Activated CD4-positive, alpha-beta memory T cell treated with anti-CD3 and anti-CD28 coated beads for 36 hours (primary cell): ENCODE results near the gene TKT. TPM values are rescaled to one million over a fixed set of nuclear protein-coding genes. Genes with fewer than 3 reads are reported as not detected.
"Not testable (repeated sequence)": the region's sequence is repeated elsewhere in the genome, so short reads cannot be mapped to it uniquely, and the experiment has no call there.

Source experiments
- CTCF ChIA-PET: fragments of 350-600 bp; sonication (Branson Sonifier 250); formaldehyde crosslinking; loops from one replicate; lab custom pipeline; 2021; ENCODE audit warnings: antibody characterized with exemption, inconsistent platforms; lab: Charles Lee
- POLR2A ChIA-PET: fragments of 350-600 bp; sonication (Branson Sonifier 250); formaldehyde crosslinking; loops from one replicate; lab custom pipeline; 2021; ENCODE audit warnings: antibody characterized with exemption; lab: Charles Lee
- DNase-seq: peaks from one replicate; pipeline ENCODE4 v3.0.0-alpha.2; 2020
- H3K27ac Mint-ChIP-seq: one replicate; pipeline ENCODE4 v1.8.0; 2021; ENCODE audit warnings: mixed read lengths
- H3K27me3 Mint-ChIP-seq: one replicate; pipeline ENCODE4 v1.8.0; 2021; ENCODE audit warnings: mixed read lengths
- H3K36me3 Mint-ChIP-seq: one replicate; pipeline ENCODE4 v1.8.0; 2021; ENCODE audit warnings: mixed read lengths
- H3K4me1 Mint-ChIP-seq: one replicate; pipeline ENCODE4 v1.8.0; 2021; ENCODE audit warnings: low read depth, mixed read lengths
- H3K4me3 Mint-ChIP-seq: one replicate; pipeline ENCODE4 v1.8.0; 2021; ENCODE audit warnings: mild to moderate bottlenecking, mixed read lengths
- H3K9me3 Mint-ChIP-seq: one replicate; pipeline ENCODE4 v1.8.0; 2021; ENCODE audit warnings: mixed read lengths
- intact Hi-C: fragments of 100-400 bp; cut with micrococcal nuclease; formaldehyde crosslinking; loops from one replicate; pipeline ENCODE4 v1.15.1; 2023
- total RNA-seq, 2 experiments: library from RNA; stranded (reverse); gene quantifications; one replicate each; pipeline ENCODE4 v1.2.3, GENCODE V29; 2021

The TKT gene
- total RNA-seq, 2 experiments from 2014 or later: 252 to 254 TPM

- Mint-ChIP-seq H3K36me3 (peaks cover 7% of the 10 kb centered on the region), H3K27ac (no peak overlapping the region), H3K4me3 (no peak overlapping the region), H3K4me1 (peaks cover 7% of the 10 kb centered on the region), H3K9me3 (no peaks in the 10 kb centered on the region), H3K27me3 (no peaks in the 10 kb centered on the region)
- ChIA-PET CTCF (no interaction called here), POLR2A (no interaction called here)
- intact Hi-C loops: loop anchor here (5.0 to 10.0 kb wide), 4 partner anchors 97 to 364 kb away; partner anchors contain the start of genes PRKCD, RFT1 and STIMATE
- no peak for DNase-seq
Measured at GRCh38 chr3:53258600-53259426, 3.0 kb upstream of the TKT start.

GRCh38 chr3:53257465-53257864, 1.6 kb upstream of the TKT start:
- Mint-ChIP-seq H3K36me3 (peaks cover 10% of the 10 kb centered on the region), H3K27me3 (no peaks in the 10 kb centered on the region), H3K27ac (no peak overlapping the region), H3K9me3 (no peaks in the 10 kb centered on the region), H3K4me1 (peaks cover 15% of the 10 kb centered on the region), H3K4me3 (no peak overlapping the region)
- DNase-seq: no peak
- POLR2A ChIA-PET: no interaction called here
- intact Hi-C loops: loop anchor here (2.0 to 10.0 kb wide), 5 partner anchors 61 to 363 kb away; partner anchors contain the start of genes PRKCD, RFT1 and STIMATE
- CTCF ChIA-PET: interaction anchor here (1.3 kb wide), 1 partner anchor 61 kb away, joined by 3 read pairs; no protein-coding TSS in a partner anchor

GRCh38 chr3:53256704-53257055, 858 bp upstream of the TKT start:
- Mint-ChIP-seq H3K4me1 (peaks cover 22% of the 10 kb centered on the region), H3K27me3 (no peaks in the 10 kb centered on the region), H3K27ac (no peak overlapping the region), H3K9me3 (no peaks in the 10 kb centered on the region), H3K36me3 (peaks cover 14% of the 10 kb centered on the region), H3K4me3 (no peak overlapping the region)
- ChIA-PET CTCF (no interaction called here), POLR2A (no interaction called here)
- DNase-seq: no peak
- intact Hi-C loops: loop anchor here (2.0 to 10.0 kb wide), 5 partner anchors 60 to 362 kb away; partner anchors contain the start of genes PRKCD, RFT1 and STIMATE

GRCh38 chr3:53255423-53255774, 423 bp downstream of the TKT start:
- intact Hi-C loops: loop anchor here (1.0 to 10.0 kb wide), 5 partner anchors 92 to 361 kb away; partner anchors contain the start of genes DCP1A, PRKCD, RFT1 and STIMATE
- peak overlapping the region; percentile 94 for H3K4me3 Mint-ChIP-seq
- no peaks in the 10 kb centered on the region for H3K27me3 Mint-ChIP-seq
- peak; percentile 46 for DNase-seq
- no peaks in the 10 kb centered on the region for H3K9me3 Mint-ChIP-seq
- ChIA-PET CTCF (interaction anchor here (0.6 to 1.8 kb wide), 2 partner anchors 59 to 143 kb away, joined by 3 to 6 read pairs; no protein-coding TSS in a partner anchor), POLR2A (interaction anchor here (1.1 kb wide), 1 partner anchor 60 kb away, joined by 4 read pairs; no protein-coding TSS in a partner anchor)
- H3K27ac Mint-ChIP-seq: peak overlapping the region; percentile 78
- H3K4me1 Mint-ChIP-seq: peaks cover 27% of the 10 kb centered on the region
- peaks cover 16% of the 10 kb centered on the region for H3K36me3 Mint-ChIP-seq

GRCh38 chr3:53254509-53255422, 1.1 kb downstream of the TKT start:
- peak overlapping the region; percentile 78 for H3K27ac Mint-ChIP-seq
- H3K27me3 Mint-ChIP-seq: no peaks in the 10 kb centered on the region
- intact Hi-C loops: loop anchor here (1.0 to 10.0 kb wide), 5 partner anchors 92 to 360 kb away; partner anchors contain the start of genes DCP1A, PRKCD, RFT1 and STIMATE
- peaks cover 16% of the 10 kb centered on the region for H3K36me3 Mint-ChIP-seq
- peak overlapping the region; percentile 94 for H3K4me3 Mint-ChIP-seq
- H3K4me1 Mint-ChIP-seq: peaks cover 27% of the 10 kb centered on the region
- peak; percentile 79 for DNase-seq
- CTCF ChIA-PET: interaction anchor here (0.5 to 1.8 kb wide), 5 partner anchors 45 to 456 kb away, joined by 3 to 6 read pairs (median 3); no protein-coding TSS in a partner anchor
- no peaks in the 10 kb centered on the region for H3K9me3 Mint-ChIP-seq
- POLR2A ChIA-PET: interaction anchor here (1.1 to 1.3 kb wide), 2 partner anchors 15 to 60 kb away, joined by 3 to 4 read pairs; no protein-coding TSS in a partner anchor

GRCh38 chr3:53253707-53254508, 1.9 kb downstream of the TKT start:
- Mint-ChIP-seq H3K36me3 (peaks cover 16% of the 10 kb centered on the region), H3K27me3 (no peaks in the 10 kb centered on the region), H3K4me3 (peak overlapping the region; percentile 94), H3K4me1 (peaks cover 27% of the 10 kb centered on the region), H3K9me3 (no peaks in the 10 kb centered on the region), H3K27ac (no peak overlapping the region)
- ChIA-PET POLR2A (interaction anchor here (1.1 to 1.3 kb wide), 2 partner anchors 16 to 59 kb away, joined by 3 to 4 read pairs; no protein-coding TSS in a partner anchor), CTCF (interaction anchor here (0.5 to 1.8 kb wide), 5 partner anchors 46 to 456 kb away, joined by 3 to 6 read pairs (median 3); no protein-coding TSS in a partner anchor)
- intact Hi-C loops: loop anchor here (10.0 kb wide), 1 partner anchor 359 kb away; the partner anchor contains the start of gene STIMATE
- no peak for DNase-seq

- peaks cover 18% of the 10 kb centered on the region for H3K36me3 Mint-ChIP-seq
- H3K4me3 Mint-ChIP-seq, POLR2A ChIA-PET, DNase-seq, H3K9me3 Mint-ChIP-seq, H3K27ac Mint-ChIP-seq, H3K27me3 Mint-ChIP-seq: not testable (repeated sequence)
- CTCF ChIA-PET: interaction anchor here (0.7 to 1.5 kb wide), 2 partner anchors 56 to 139 kb away, joined by 3 read pairs; no protein-coding TSS in a partner anchor
- H3K4me1 Mint-ChIP-seq: peaks cover 33% of the 10 kb centered on the region
- intact Hi-C loops: loop anchor here (10.0 kb wide), 1 partner anchor 358 kb away; the partner anchor contains the start of gene STIMATE
Measured at GRCh38 chr3:53252947-53253322, 2.9 kb downstream of the TKT start.

- no peak for DNase-seq
- Mint-ChIP-seq H3K27me3 (no peaks in the 10 kb centered on the region), H3K36me3 (peaks cover 22% of the 10 kb centered on the region), H3K9me3 (no peaks in the 10 kb centered on the region), H3K27ac (no peak overlapping the region), H3K4me1 (peaks cover 37% of the 10 kb centered on the region), H3K4me3 (no peak overlapping the region)
- ChIA-PET CTCF (interaction anchor here (0.7 to 0.9 kb wide), 2 partner anchors 32 to 56 kb away, joined by 3 to 4 read pairs; no protein-coding TSS in a partner anchor), POLR2A (interaction anchor here (0.9 kb wide), 1 partner anchor 95 kb away, joined by 3 read pairs; the partner anchor contains the start of gene DCP1A)
- intact Hi-C loops: loop anchor here (10.0 kb wide), 1 partner anchor 358 kb away; the partner anchor contains the start of gene STIMATE
Measured at GRCh38 chr3:53252096-53252946, 3.5 kb downstream of the TKT start.

- POLR2A ChIA-PET: no interaction called here
- Mint-ChIP-seq H3K27me3 (no peaks in the 10 kb centered on the region), H3K4me1 (peaks cover 37% of the 10 kb centered on the region), H3K4me3 (no peak overlapping the region), H3K27ac (no peak overlapping the region), H3K36me3 (peaks cover 25% of the 10 kb centered on the region), H3K9me3 (no peaks in the 10 kb centered on the region)
- no peak for DNase-seq
- CTCF ChIA-PET: interaction anchor here (0.9 kb wide), 1 partner anchor 31 kb away, joined by 4 read pairs; no protein-coding TSS in a partner anchor
- intact Hi-C loops: loop anchor here (10.0 kb wide), 1 partner anchor 356 kb away; the partner anchor contains the start of gene STIMATE
Measured at GRCh38 chr3:53250881-53251605, 4.8 kb downstream of the TKT start.
